ENCODE data around the gene TMEM184A. TPM values are rescaled to one million over a fixed set of nuclear protein-coding genes. Genes with fewer than 3 reads are reported as not detected.

The TMEM184A gene
- total RNA-seq, 3 donors from 2014 or later, result 6.6 to 8.2 TPM; not detected in 1

DNA sequence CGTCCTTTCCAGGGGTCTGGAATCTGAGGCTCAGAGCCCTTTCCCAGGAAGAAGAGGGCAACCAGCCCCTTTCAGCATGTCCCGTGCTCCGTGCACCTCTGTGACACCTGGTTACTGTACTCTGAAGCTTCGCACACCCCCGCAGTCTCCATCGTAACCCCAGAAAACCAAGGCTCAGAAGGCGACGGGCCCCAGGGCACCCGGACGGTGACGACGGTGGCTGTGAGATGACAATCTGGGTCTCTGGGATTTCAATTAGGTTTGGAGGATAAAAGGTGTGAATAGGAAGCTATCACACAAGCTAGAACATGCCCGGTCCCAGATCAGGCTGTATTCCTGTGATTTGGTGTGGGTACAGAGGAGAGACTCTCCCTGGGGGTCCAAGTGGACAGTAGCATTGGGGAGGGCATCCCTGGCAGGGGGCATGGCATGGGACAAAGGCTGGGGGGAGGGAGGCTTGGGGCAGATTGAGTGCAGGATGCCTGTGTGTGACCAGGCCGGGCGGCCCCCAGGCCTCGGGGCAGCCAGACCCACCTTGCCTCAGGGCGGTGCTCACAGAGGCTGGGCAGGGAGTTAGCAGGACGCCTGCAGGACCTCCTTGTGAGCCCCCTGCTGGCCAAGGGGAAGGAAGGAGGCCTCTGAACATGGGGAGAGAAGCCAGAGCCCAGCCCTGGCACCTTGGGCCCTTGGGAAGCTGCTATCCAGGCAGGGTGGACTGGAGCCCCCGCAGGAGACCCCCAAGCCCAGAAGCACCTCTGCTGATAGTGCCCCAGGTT, 37.3 kb upstream of the TMEM184A start:
- TF ChIP-seq POLR2A (IDR thresholded peaks at IDR 0.05) (no peak), POLR2AphosphoS5 (IDR thresholded peaks at IDR 0.05) (no peak)
- TF ChIP-seq, protein P1, sequence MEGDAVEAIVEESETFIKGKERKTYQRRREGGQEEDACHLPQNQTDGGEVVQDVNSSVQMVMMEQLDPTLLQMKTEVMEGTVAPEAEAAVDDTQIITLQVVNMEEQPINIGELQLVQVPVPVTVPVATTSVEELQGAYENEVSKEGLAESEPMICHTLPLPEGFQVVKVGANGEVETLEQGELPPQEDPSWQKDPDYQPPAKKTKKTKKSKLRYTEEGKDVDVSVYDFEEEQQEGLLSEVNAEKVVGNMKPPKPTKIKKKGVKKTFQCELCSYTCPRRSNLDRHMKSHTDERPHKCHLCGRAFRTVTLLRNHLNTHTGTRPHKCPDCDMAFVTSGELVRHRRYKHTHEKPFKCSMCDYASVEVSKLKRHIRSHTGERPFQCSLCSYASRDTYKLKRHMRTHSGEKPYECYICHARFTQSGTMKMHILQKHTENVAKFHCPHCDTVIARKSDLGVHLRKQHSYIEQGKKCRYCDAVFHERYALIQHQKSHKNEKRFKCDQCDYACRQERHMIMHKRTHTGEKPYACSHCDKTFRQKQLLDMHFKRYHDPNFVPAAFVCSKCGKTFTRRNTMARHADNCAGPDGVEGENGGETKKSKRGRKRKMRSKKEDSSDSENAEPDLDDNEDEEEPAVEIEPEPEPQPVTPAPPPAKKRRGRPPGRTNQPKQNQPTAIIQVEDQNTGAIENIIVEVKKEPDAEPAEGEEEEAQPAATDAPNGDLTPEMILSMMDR (IDR thresholded peaks at IDR 0.05), result no peak
- H3K4me1 ChIP-seq, result no peaks in the 10 kb centered on the region
- intact Hi-C loops (cut with DNase I; ENCODE audit: low total_unique reads), result no loop called here
- DNase-seq (ENCODE audit: low spot score in 2 of 2), result no peak
- peaks cover 8 to 10% of the 10 kb centered on the region in 2 donors for H3K9me3 ChIP-seq
- H3K4me3 ChIP-seq, result no peak overlapping the region
- no peaks in the 10 kb centered on the region for H3K36me3 ChIP-seq
- peaks cover 8 to 71% of the 10 kb centered on the region in 2 donors for H3K27me3 ChIP-seq
- no peak overlapping the region for H3K27ac ChIP-seq

DNA sequence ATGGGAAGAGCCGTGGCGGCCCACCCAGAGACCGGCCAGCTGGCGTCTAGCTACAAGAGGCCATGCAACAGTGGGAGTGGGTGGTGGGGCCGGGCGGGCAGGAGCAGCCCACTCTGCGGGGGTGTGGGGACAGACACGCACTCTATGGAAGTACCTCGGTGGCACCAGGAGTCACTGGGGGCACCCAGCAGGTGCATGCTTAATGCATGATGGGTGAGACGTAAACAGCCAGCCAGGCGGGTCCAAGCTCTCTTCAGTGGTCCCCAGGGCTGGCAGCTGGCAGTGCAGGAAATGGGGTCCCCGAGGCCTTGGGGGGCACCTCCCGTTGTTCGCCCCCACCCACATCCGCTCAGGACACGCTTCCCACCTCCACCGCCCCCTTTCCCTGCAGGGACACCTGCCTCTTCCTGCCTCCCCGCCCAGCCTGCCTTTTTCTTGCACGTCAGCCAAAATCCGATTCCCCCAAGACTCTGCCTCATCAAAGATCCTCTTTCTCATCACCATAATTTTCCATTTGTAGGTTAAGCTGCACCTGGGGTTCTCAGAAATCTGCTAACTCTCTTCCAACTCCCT, 36.4 kb upstream of the TMEM184A start:
- Histone ChIP-seq H3K27me3 (peaks cover 8 to 65% of the 10 kb centered on the region in 2 donors), H3K4me1 (no peaks in the 10 kb centered on the region), H3K27ac (no peak overlapping the region), H3K4me3 (peak overlapping the region in 1 of 3 donors; percentile 8), H3K9me3 (peaks cover 8 to 10% of the 10 kb centered on the region in 2 donors), H3K36me3 (no peaks in the 10 kb centered on the region)
- intact Hi-C loops (cut with DNase I; ENCODE audit: low total_unique reads), result no loop called here
- TF ChIP-seq POLR2A (IDR thresholded peaks at IDR 0.05) (no peak), POLR2AphosphoS5 (IDR thresholded peaks at IDR 0.05) (no peak)
- TF ChIP-seq, protein P1 (IDR thresholded peaks at IDR 0.05), result no peak
- DNase-seq (ENCODE audit: low spot score in 2 of 2), result no peak

DNA sequence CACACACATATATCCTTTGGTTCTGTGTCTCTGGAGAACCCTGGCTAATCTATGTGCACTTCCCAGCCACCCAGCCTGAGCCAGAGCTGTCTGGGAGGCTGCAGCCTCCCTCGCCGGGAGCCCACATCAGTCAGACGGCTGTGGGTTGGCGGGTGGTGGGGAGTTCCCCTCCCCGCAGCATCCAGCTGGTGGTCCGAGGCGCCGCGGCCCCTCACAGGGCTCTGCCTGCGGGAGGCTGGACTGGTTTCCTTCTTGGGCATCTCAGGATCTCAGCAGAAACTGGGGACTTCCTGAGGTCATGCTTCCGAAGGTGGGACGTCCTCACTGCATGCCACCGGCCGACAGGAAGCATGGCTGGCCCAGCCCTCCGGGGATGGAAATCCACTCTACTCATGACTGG, 35.9 kb upstream of the TMEM184A start:
- peaks cover 8 to 10% of the 10 kb centered on the region in 2 donors for H3K9me3 ChIP-seq
- no peaks in the 10 kb centered on the region for H3K36me3 ChIP-seq
- no peaks in the 10 kb centered on the region for H3K4me1 ChIP-seq
- no peak overlapping the region for H3K27ac ChIP-seq
- intact Hi-C loops (cut with DNase I; ENCODE audit: low total_unique reads), result no loop called here
- TF ChIP-seq POLR2A (IDR thresholded peaks at IDR 0.05) (no peak), POLR2AphosphoS5 (IDR thresholded peaks at IDR 0.05) (no peak)
- TF ChIP-seq, protein P1 (IDR thresholded peaks at IDR 0.05), result no peak
- DNase-seq (ENCODE audit: low spot score in 2 of 2), result no peak
- H3K4me3 ChIP-seq, result peak overlapping the region in 1 of 3 donors; percentile 8
- peaks cover 8 to 63% of the 10 kb centered on the region in 2 donors for H3K27me3 ChIP-seq

DNA sequence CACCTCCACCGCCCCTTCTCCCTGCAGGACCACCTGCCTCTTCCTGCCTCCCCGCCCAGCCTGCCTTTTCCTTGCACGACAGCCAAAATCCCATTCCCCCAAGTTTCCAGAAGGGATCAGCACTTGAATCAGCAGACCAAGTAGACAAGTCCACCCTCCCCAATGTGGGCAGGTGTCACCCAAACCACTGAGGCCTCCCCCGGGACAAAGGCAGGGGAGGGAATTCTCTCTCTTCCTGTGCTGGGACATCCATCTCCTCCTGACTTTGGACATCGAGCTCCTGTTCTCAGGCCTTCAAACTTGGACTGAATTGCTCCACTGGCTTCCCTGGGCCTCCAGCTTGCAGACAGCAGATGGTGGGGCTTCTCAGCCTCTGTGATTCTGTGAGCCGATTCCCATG, 35.4 kb upstream of the TMEM184A start:
- H3K9me3 ChIP-seq, result peaks cover 8 to 10% of the 10 kb centered on the region in 2 donors
- no peaks in the 10 kb centered on the region for H3K36me3 ChIP-seq
- no peak overlapping the region for H3K4me3 ChIP-seq
- no peak for DNase-seq (ENCODE audit: low spot score in 2 of 2)
- intact Hi-C loops (cut with DNase I; ENCODE audit: low total_unique reads), result no loop called here
- H3K4me1 ChIP-seq, result no peaks in the 10 kb centered on the region
- peaks cover 8 to 58% of the 10 kb centered on the region in 2 donors for H3K27me3 ChIP-seq
- TF ChIP-seq POLR2AphosphoS5 (IDR thresholded peaks at IDR 0.05) (no peak), POLR2A (IDR thresholded peaks at IDR 0.05) (no peak)
- TF ChIP-seq, protein P1 (IDR thresholded peaks at IDR 0.05), result no peak
- H3K27ac ChIP-seq, result no peak overlapping the region

DNA sequence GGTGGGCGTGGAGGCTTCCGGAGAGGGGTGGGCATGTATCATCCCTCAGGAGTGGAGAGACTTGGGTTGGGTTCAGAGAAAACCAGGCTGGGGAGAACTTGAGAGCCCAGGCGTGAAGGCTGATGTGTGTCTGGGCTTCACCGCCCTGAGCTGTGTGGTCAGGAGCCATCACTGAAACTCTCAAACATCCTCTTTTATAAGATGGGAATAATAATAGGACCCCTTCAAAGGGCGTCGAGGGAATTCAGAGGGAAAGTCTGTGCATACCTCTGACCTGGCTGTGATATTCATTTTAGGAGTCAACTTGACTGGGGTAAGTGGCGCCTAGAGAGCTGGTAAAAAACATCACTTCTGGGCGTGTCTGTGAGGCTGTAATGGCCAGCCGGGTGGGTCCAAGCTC, 34.9 kb upstream of the TMEM184A start:
- H3K9me3 ChIP-seq, result peaks cover 8 to 10% of the 10 kb centered on the region in 2 donors
- H3K36me3 ChIP-seq, result no peaks in the 10 kb centered on the region
- TF ChIP-seq POLR2A (IDR thresholded peaks at IDR 0.05) (no peak), POLR2AphosphoS5 (IDR thresholded peaks at IDR 0.05) (no peak)
- TF ChIP-seq, protein P1 (IDR thresholded peaks at IDR 0.05), result no peak
- no peak overlapping the region for H3K4me3 ChIP-seq
- H3K4me1 ChIP-seq, result no peaks in the 10 kb centered on the region
- no peak overlapping the region for H3K27ac ChIP-seq
- peaks cover 8 to 55% of the 10 kb centered on the region in 2 donors for H3K27me3 ChIP-seq
- DNase-seq (ENCODE audit: low spot score in 2 of 2), result no peak
- intact Hi-C loops (cut with DNase I; ENCODE audit: low total_unique reads), result no loop called here

All from breast epithelium (tissue), 4 donors.